SHP77 treated with DMSO at 0.1 percent for 48 hours (cell line): ENCODE measurements around the gene ZNF808.
"Not testable (repeated sequence)": the region's sequence is repeated elsewhere in the genome, so short reads cannot be mapped to it uniquely, and the experiment has no call there.

Experiments
- DNase-seq: peaks from one replicate; lab custom pipeline; 2025; lab: John Stamatoyannopoulos, UW

ZNF808 gene

GRCh38 chr19:52527134-52527955 is at the start of gene ZNF808:
Gene ZNF808, plus strand, starts transcription at chr19:52527668. Its CDS starts 15,617 bp downstream, at chr19:52543285.
- peak; percentile 73 for DNase-seq

DNA sequence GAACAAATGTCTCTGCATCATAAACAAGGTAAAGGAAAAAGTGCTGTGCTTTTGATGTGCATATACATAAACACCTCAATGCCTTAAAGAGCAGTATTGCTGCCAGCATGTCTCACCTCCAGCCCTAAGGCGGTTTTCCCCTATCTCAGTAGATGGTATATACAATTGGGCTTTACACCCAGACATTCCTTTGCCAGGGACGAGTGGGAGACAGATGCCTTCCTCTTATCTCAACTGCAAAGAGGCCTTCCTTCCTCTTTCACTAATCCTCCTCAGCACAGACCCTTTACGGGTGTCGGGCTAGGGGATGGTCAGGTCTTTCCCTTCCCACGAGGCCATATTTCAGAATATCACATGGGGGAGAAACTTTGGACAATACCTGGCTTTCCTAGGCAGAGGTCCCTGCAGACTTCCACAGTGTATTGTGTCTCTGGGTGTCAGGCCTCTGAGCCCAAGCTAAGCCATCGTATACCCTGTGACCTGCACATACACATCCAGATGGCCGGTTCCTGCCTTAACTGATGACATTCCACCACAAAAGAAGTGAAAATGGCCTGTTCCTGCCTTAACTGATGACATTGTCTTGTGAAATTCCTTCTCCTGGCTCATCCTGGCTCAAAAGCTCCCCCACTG is 43.2 kb upstream of the ZNF808 start:
- not testable (repeated sequence) for DNase-seq

DNA sequence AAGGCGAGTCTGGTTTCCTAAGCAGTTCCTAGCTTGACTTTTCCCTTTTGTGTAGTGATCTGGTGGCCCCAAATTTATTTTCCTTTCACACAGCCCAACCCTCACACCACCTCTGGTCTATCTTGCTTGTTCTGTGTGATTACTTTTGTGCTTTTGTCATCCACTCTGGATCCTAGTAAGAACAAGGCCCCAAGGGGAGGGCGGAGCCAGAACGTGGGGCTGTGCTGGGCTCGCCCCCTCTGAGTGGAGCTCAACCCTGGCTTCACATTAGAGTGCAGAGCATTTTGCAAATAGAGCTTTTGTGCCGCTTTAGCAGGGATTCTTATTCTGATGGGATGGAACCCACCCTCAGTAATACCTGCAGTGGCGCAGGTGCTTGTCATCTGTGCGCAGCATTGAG is 42.4 kb upstream of the ZNF808 start:
- not testable (repeated sequence) for DNase-seq

DNA sequence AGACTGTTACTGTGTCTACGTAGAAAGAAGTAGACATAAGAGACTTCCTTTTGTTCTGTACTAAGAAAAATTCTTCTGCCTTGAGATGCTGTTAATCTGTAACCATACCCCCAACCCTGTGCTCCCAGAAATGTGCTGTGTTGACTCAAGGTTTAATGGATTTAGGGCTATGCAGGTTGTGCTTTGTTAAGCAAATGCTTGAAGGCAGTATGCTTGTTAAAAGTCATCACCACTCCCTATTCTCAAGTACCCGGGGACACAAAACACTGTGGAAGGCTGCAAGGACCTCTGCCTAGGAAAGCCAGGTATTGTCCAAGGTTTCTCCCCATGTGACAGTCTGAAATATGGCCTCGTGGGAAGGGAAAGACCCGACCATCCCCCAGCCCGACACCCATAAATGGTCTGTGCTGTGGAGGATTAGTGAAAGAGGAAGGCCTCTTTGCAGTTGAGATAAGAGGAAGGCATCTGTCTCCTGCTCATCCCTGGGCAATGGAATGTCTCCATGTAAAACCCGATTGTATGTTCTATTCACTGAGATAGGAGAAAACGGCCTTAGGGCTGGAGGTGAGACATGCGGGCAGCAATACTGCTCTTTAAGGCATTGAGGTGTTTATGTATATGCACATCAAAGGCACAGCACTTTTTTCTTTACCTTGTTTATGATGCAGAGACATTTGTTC is 41.8 kb upstream of the ZNF808 start:
- not testable (repeated sequence) for DNase-seq

- no peak for DNase-seq
These were observed 35.1 kb upstream of the ZNF808 start for GRCh38 chr19:52492201-52492993.

- DNase-seq, result no peak
These were observed 34.4 kb upstream of the ZNF808 start for GRCh38 chr19:52492994-52493470.

DNA sequence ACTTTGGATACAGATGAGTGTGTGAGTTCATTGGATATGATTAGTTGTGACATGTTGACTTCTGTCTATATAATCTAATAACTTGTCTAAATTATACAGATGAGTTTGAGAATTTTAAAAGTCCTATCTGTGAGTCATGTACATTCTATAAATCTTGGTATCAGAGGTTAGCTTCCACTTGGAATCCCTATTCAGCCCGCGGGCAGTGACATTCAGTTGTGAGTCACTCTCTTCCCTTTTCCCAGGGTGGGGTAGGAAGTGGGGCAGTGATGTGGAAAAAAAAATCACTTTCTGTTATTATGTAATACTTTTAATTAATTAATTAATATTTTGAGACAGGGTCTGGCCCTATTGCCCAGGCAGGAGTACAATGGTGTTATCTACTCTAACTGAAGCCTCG is 33.0 kb upstream of the ZNF808 start:
- DNase-seq, result no peak

DNA sequence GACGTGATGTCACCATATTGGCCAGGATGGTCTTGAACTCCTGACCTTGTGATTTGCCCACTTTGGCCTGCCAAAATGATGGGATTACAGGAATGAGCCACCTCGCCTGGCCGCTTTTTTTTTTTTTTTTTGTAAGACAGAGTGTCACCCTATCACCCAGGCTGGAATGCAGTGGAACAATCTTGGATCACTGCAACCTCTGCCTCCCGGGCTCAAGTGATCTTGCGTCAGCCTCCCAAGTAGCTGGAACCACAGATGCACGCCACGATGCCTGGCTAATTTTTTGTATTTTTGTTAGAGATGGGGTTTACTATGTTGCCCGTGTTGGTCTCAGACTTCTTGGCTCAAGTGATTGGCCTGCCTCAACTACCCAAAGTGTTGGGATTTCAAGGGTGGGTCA is 28.9 kb upstream of the ZNF808 start:
- DNase-seq, result no peak

GRCh38 chr19:52500474-52500873 is 27.0 kb upstream of the ZNF808 start:
- DNase-seq, result not testable (repeated sequence)

GRCh38 chr19:52500991-52501390 is 26.5 kb upstream of the ZNF808 start:
- not testable (repeated sequence) for DNase-seq

GRCh38 chr19:52507266-52507665 is 20.2 kb upstream of the ZNF808 start:
- no peak for DNase-seq

- no peak for DNase-seq
These were observed 11.3 kb upstream of the ZNF808 start for GRCh38 chr19:52516191-52516590.

DNA sequence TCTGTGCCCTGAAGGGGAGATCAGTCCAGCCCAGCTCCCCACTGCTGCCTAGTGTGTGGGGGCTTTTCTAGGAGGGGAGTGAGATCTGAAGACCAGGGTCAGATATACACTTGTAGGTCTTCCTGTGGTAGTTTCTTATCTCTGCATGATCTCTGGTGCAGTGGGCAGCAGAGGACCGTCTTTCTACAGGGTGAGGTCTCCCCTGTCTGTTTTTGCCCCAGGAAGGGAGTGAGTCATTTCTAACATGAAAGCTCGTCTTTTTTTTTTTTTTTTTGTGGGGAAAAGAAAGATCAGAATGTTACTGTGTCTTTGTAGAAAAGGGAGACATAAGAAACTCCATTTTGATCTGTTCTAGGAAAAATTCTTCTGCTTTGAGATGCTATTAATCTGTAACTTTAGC is 8.8 kb upstream of the ZNF808 start:
- no peak for DNase-seq

GRCh38 chr19:52519175-52519574 is 8.3 kb upstream of the ZNF808 start:
- DNase-seq, result not testable (repeated sequence)

DNA sequence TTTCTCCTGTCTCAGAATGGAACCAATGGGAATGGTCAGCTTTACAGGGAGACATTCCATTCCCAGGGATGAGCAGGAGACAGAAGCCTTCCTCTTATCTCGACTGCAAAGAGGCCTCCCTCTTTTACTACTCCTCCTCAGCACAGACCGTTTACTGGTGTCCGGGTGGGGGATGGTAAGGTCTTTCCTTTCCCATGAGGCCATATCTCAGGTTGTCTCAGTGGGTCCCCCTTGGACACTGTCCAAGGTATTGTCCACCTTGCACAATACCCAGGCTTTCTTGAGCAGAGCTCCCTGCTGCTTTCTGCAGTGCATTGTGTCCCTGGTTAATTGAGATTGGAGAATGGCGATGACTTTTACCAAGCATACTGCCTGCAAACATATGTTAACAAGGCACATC is 7.5 kb upstream of the ZNF808 start:
- no peak for DNase-seq

- no peak for DNase-seq
These were observed 4.9 kb upstream of the ZNF808 start for GRCh38 chr19:52522551-52522950.

DNA sequence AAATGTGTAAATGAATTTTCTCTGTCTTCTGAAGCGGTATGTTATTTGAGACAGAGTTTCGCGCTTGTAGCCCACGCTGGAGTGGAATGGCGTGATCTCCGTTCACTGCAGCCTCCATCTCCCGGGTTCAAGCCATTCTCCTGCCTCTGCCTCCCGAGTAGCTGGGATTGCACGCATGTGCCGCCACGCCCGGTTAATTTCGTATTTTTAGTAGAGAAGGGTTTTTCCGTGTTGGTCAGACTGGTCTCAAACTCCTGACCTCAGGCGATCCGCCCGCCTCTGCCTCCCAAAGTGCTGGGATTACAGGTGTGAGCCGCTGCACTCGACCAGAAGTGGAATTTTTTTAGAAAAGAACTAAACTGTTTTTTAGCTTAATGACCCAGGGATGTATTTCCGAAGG is 3.4 kb upstream of the ZNF808 start:
- no peak for DNase-seq

- no peak for DNase-seq
These were observed 486 bp downstream of the ZNF808 start for GRCh38 chr19:52527956-52528351.

DNA sequence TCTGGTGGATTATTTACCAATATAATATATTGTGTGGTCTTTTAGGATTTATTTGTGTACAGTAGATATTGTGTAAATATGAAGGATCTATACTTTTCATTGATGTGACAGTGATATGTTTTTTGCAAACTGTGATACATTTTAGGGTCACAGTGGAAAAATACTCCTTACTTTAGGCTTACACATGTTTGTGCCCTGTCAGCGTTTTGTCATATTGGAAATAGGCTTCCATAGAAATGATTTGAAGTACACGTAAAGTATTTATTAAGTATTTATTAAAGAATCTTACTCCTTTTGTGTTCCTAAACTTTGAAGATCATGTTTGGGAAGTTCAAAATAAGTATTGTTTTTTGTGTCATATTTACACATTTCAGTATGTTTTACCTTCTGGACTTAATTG is 5.0 kb downstream of the ZNF808 start:
- DNase-seq, result no peak

GRCh38 chr19:52533901-52534300 is 6.4 kb downstream of the ZNF808 start:
- DNase-seq, result no peak

- DNase-seq, result not testable (repeated sequence)
These were observed 7.9 kb downstream of the ZNF808 start for GRCh38 chr19:52535385-52535770.
